GM19324 (cell line): Measurements from ENCODE around the gene RAD51B.

Experiments
- ATAC-seq: cut with Tn5 transposase; IDR thresholded peaks from one replicate; pipeline ENCODE4 v1.9.1; 2021; ENCODE audit warnings: mild to moderate bottlenecking, moderate library complexity; ENCODE audit not compliant: unreplicated experiment, low FRiP score

The RAD51B gene

DNA sequence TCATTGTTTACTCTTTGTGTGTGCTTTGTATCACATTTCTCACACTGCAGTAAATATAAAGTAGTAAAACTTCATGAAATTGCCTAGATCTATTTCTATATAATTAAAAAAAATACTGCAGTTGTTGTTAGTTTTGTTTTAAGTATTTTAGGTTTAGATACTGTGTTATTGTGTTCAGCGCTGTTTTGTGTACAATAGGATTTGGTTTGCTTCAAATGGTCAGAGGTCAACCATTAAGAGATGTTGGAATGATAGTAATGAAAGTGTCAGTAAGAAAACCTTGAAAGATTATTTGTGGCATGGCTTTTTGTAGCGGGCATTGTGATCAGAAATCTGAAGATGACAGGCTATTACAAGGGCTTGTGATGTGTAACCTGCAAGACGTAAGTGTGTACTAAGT lies 67.9 kb downstream of the RAD51B start:
- no peak for ATAC-seq

DNA sequence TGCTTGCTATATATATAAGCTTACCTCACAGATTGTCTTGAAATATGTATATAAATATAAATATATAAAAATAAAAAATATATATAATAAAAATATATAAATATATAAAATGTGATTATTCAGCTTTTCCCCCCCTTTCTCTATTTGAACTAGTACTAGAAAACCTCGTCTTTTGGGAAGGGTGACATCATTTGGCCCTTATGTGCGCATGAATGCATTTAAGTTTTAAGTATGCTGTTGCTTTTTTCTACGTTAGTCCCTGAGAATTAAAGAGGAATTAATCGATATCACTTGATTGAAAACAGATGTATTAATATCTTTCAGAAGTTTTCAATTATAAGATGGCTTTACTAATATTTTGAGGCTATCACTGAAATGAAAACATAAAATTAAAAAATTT lies 69.9 kb downstream of the RAD51B start:
- ATAC-seq: no peak

DNA sequence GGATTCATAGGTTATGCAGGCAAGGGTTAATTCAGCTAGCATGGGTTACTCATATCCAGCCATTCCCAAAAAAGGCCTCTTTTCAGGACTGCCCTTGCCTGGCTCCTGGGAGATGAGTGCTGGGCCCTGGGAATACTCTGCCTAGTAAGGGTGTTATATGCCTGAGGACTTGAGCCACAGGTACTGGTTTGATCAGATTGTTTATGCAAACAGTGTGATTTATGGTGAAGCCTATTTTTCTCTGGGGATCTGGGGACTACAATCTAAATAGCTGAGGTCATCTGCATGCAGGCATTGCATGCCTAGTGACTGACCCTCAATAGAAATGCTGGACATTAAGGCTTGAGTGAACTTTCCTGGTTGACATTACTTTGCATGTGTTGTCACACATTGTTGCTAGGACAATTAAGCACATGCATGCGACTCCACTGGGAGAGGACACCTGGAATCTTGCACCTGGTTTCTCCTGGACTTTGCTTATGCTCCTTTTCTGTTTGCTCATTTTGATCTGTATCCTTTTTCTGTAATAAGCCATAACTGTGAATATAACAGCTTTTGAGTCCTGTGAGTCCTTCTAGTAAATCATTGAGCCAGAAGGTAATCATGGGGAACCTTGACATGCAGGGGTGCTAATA lies 73.0 kb downstream of the RAD51B start:
- ATAC-seq: no peak

DNA sequence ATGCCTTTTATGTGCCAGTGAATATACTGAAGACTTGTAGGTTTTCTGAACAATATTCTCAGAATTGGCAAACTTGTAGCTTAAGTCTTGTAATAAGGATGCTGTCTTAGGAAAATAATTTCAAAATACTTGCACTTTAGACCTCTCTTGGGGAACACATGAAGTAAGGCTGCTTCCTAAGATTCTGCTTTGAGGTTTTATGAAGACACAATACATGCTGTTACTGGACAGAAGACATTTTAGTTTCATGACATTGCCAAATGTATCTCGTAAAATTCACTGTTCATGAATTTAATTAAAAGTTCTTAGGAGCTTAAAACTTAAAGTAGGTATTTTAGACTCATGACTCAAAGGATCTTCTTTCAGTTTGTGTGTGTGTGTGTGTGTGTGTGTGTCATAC lies 80.7 kb downstream of the RAD51B start:
- no peak for ATAC-seq

DNA sequence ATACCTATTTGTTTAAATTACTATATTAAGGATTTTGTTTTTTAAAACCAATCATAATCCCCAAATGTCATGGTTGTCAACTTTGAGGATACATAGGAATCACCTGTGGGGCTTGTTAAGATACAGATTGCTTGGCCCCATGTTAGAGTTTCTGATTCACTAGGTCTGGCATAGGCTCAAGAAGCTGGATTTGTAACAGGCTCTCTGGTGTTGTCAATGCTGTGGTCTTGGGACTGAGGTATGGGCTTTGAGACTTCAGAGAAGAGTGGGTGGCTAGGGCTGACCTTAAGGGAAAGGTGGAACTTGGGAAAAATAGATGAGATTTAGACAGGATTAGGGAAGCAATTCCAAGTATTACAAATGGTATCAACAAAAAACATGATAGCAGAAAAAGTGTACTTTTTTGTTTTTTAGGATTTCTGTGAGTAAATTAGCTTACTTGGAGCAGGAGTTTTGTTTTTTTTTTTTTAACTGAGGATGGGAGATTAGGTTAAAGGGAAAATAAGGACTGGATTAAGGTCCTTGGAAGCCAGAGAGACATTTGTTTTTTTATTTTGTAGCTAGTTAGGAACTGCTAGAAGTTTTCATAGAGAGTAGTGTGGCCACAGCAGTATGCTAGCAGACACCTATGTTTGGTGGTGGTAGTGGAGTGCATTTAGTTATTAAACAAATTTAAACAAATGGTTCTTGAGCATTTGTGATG lies 88.6 kb downstream of the RAD51B start:
- ATAC-seq: no peak

DNA sequence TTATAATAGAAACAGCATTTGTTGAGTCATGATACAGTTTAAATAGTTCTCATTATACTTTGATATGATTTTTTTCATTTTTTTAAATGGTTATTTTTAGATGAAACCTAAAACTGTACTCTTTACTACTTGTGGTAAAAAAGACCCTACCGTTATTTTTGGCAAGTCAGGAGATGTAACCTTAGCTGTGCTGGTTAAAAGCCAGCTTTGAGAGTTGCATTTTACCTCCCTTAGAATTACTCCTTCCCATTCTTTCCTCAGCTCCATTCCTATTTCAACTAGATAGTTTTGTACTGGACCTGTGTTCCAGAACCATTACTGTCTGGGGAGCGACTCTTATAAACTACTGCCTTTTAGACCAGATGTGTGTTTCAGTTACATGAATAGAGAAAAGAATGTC lies 92.0 kb downstream of the RAD51B start:
- ATAC-seq: no peak

DNA sequence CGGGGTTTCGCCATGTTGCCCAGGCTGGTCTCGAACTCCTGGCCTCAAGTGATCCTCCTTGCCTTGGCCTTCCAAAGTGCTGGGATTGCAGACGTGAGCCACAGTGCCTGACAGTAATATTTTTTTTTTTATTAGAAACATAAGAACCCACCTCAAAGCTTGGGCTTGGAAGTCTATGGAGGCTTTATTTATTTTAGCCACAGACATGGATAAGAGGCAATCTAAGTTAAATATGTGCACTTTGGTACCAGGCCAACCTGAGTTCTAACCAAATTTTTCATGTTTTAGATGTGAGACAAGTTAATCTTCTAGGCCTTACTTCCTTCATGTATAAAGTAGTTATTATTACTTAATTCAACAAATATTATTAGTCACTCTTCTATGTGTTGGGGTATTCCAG lies 96.9 kb downstream of the RAD51B start:
- ATAC-seq: no peak

DNA sequence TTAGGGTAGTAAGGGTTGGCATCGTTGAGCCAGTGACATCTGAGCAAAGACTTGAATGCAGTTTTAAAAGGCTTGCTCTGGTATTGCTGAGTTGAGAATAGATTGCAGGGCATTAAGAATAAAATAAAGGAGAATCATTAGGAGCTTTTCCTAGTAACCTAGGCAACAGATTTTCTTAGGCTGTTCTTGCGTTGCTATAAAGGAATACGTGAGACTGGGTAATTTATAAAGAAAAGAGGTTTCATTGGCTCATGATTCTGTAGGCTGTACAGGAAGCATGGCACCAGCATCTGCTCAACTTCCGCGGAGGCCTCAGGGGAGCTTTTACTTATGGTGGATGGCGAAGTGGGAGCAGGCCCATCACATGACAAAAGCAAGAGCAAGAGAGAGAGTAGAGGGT lies 97.4 kb downstream of the RAD51B start:
- no peak for ATAC-seq

DNA sequence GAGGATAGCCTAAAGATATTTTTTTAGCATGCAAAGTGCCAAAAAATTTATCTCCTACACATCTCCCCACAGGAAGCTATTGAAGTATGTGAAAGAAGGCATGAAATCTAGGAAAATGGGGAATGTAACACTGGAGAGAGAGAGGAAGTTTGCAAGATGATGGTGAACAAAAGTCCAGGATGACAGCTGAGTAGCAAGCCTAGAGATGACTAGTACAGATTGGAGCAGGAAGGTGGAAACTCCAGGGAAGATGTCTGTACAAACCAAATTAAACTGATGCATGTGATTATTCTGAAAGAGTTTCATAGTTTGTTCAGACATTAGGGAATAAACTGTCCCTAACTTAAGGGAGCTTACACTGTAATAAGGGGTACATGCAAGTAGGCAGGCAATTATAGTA lies 99.3 kb downstream of the RAD51B start:
- no peak for ATAC-seq

DNA sequence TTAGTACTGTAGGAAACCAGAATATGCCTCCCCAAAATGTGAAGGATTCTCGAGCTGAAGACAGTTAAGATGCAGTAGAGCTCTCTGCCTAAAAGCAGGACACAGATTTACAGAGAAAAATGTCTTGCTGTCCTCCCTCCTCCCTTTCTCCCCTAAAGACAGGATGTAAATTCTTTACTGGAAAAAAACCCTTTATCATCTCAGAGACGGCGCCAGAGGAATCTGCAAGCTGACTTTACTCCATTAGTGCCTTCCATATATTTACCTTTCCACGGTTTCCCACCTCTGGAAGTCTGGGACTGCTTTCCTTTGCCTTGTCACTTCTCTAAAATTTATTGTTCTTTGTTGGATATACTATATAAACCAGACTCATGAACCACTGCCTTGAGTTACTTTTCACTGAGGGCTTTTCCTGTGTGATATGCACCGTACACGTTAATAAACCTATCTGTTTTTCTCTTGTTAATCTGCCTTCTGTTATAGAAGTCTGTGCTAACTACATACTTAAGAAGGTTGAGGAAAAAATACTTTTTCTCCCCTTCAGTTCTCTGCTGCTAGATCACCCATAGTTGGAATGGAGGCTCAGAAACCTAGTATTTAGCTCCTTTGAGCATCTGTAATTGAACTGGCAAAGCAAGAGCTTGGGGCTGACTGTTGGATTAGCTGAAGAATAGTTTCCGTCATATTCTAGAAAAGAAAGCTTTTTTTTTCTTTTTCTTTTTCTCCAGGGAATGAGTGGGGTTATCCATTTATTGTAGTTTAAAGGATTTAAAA lies 99.9 kb downstream of the RAD51B start:
- no peak for ATAC-seq

DNA sequence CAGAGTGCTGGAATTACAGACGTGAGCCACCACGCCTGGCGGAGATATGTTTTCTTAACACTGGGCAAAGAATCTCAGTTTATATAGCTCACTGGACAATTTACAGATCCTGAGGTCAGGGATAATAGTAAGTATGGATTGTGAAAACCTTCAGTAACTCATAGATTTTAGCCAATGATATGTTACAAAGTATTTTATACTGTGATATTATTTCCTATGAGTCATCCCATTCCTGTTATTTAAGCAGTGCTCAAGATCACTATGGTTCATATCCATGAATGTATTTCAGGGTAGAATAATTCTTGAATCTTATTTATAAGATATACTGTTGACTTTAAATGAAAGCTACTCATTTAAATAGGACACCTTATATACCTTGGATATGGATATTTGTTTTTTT lies 107.2 kb downstream of the RAD51B start:
- ATAC-seq: no peak

DNA sequence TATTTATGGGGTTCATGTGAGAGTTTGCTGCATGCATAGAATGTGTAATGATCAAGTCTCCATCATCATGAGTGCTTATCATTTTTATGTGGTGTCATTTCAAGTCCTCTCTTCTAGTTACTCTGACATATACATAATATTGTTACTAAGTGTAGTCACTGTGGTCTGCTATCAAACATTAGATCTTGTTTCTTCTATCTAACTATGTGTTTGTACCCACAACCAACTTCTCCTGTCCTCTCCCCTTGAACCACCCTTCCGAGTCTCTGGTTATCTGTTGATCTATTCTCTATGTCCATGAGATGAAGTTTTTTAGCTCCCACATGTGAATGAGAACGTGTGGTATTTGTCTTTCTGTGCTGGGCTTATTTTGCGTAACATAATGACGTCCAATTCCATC lies 107.7 kb downstream of the RAD51B start:
- no peak for ATAC-seq

DNA sequence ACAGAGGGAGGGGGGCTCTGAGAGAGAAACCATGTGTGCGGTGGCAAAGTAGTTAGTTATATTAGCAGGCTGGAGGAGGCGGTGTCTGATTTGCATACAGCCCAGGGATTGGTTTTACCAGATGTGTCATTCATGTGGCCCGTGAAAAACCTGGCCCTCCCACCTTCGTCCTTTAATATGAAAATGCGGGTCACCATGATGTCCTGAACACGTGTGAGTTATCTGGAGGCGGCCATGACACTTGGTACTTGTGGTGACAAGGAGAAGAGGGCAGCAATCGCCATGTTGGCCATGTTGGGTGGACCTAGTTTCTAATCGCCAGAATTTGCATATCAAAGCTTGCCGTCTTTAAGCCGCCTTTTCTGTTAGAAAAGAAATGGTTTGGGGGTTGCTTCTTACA lies 108.8 kb downstream of the RAD51B start:
- no peak for ATAC-seq

DNA sequence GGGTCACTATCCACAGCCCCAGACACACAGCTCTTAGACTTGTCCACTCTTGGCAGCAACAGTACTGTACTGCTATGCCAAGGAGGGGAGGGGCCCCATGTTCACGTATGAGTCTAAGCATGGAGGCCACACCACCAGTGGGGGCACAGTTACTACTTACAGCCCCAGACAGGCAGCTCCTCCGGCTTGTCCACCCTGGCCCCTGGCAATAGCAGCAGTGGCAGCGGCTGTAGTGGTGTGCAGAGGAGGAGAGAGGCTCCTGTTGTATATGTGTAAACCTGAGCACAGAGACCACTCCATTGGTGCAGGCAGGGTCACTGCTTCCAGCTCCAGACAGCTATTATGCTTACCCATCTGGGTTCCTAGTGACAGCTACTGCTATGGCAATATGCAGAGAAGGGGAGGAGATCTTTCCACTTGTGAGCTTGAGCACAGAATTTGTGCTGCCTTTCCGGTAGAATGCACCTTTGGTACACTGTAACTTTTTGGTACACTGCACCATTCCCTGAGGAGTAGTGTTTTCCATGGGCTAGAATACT lies 113.2 kb downstream of the RAD51B start:
- no peak for ATAC-seq

DNA sequence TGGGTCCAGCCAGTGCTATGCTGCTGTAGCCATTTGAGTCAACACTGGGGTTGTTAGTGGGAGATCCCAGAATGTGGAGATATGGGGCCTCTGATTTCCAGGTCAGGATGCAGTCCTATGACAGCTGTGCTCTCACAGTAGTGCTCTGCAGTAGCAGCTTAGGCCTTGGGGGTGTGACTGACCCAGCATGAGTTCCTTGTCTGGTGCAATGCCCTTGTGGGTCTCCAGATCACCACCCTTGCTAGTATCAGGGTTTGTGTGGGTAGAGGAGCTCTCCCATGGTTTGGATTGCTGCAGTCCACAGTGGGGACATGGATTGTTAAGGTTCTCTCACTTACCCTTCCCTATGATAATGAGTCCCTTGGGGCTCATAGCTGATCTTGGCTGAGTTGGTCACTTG lies 113.7 kb downstream of the RAD51B start:
- ATAC-seq: no peak

DNA sequence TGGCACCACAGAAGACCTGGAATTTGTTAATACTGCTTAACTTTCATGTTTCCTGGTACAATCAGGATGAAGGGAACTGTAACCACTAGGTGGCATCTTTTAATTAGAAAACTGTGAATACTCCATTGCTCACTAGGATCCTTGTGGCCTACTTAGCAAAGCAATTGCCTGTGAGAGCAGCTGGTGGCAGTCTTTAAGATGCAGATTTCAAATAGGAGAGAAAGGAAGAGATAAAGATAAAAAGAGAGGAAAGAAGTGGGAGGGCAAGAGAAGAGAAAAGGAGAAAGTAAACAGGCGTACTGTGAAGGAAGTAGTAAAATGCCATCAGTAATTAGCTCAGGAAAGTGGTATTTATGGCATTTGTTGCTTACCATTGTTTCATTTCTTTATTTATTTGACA lies 114.5 kb downstream of the RAD51B start:
- ATAC-seq: no peak

DNA sequence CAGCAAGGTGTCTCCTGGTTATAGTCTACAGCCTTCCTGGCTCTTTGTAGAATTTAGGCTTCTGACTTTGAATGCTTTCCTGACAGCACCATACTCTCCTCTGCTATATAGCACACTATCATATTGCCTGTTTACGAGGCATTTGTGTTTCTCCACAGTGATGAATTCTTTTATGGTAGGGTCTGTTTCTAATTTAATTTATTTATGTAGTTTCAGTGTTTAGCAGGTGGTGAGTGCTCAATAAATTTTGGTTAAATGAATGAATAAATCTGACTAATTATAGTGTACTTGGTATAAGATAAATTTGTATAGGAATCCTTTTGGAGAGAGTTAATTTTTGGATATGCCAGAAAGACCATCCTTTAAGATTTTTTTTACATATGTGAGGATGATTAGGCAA lies 115.3 kb downstream of the RAD51B start:
- ATAC-seq: no peak

DNA sequence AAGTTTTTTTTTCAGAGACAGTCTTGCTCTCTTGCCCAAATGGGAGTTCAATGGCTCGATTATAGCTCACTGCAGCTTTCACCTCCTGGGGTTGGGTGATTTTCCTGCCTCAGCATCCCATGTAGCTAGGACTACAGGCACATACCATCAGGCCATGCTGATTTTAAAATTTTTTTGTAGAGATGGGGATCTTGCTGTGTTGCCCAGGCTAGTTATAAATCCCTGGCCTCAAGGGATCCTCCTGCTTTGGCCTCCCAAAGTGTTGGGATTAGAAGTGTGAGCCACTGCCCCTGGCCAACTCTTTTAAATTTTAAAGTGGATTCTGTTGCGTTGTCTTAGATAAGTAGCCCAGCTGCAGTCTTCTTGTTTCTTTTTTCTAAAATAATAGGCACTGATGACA lies 115.8 kb downstream of the RAD51B start:
- no peak for ATAC-seq

DNA sequence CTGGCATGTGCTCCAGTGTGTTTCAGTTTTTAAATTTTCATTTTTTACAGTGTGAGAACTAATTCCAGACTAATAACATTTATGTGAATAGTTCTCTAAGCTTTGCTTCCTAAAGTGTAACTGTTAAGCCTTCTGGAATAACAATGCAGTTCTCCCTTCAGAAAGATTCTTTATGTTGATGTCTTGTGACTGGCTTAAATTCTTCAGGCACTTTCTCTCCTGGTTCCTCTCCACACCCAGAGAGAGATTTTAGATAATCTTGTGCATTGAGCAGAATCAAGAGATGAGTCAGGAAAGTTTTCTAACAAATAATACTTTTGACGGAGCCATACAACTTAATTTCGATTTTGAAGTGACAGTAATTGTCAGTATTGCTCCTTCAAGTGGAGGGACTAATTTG lies 118.5 kb downstream of the RAD51B start:
- no peak for ATAC-seq

DNA sequence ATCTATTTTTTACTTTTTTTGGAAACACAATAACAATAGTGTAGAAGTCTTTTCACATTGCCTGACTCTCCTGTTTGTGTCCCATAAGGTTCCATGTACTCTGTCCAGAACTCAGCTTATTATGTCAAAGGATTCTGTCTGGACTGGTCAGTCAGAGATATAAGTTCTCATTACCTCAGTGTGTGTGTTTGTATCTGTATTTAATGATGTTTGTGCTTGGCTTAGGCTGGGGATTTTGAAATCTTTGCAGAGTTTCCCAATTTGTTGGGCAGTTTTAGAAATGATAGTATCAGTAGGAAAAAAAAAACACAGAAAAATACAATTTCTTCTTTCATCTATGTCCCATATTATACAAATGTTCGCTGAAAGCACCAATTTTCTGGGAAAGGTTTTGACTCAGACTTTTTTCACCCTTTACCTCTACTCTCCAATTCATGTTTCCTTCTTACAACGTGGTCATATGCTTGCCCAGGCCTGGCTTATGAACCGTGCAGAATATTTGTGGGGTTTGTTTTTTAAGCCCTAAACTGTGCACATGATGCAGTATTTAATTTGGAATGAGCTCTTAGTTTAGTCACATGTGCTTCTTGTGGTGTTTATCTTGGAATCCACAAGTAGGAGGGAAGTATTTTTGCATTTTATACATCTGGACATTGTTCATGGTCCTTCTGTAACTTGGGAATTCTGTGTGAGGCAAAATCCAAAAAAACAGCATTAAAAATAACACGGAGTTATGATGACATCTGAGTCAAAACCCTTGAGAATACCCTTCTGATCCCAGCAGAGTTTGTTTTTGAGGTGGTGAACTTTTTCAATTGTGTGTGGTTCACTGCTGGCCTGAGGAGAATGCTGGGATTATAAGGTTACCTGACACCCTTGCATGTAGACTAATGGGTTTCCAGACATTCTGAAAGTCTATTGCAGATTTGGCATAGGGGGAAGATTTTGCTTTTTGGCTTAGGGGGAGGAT lies 121.2 kb downstream of the RAD51B start:
- no peak for ATAC-seq
